ENCODE results near the gene ZNF236. TPM values are rescaled to one million over a fixed set of nuclear protein-coding genes. Genes with fewer than 3 reads are reported as not detected.

The ZNF236 gene
- total and polyA plus RNA-seq, 2 of the 8 experiments (the other 6 are each of a cell fraction or from before 2014, with no cell fraction given) = 6.7 to 14.5 TPM

GRCh38 chr18:76931171-76931570 is 108.8 kb downstream of the ZNF236 start (continued):
- TF ChIP-seq NANOG (IDR thresholded peaks at IDR 0.05; ENCODE audit: insufficient read depth, low read depth, low read length, poor library complexity, severe bottlenecking) (no peak), POLR2A (IDR thresholded peaks at IDR 0.05; ENCODE audit: control extremely low read depth in 1 of 2, low read depth in 2 of 2, low read length in 2 of 2) (no peak), RFX5 (IDR thresholded peaks at IDR 0.05; ENCODE audit: borderline replicate concordance, low read depth, low read length) (no peak)

Measured in H1 (cell line).